ENCODE measurements around the gene KCNK10. TPM values are rescaled to one million over a fixed set of nuclear protein-coding genes. Genes with fewer than 3 reads are reported as not detected.

Gene KCNK10
- total RNA-seq, 1 donor = under 0.01 TPM

- Histone ChIP-seq H3K27ac (ENCODE audit: low read depth, low read length) (no peak overlapping the region), H3K79me2 (ENCODE audit: insufficient read depth, low read length) (no peaks in the 10 kb centered on the region), H3K4me3 (ENCODE audit: insufficient read depth, low read length) (no peak overlapping the region), H3K4me2 (ENCODE audit: insufficient read depth, low read length) (no peak overlapping the region), H3K36me3 (ENCODE audit: insufficient read depth, low read length) (no peaks in the 10 kb centered on the region), H2AFZ (ENCODE audit: low read length) (no peak overlapping the region), H3K27me3 (ENCODE audit: insufficient read depth, low read length) (peaks cover 63% of the 10 kb centered on the region), H3K9me3 (ENCODE audit: low read depth, low read length) (no peaks in the 10 kb centered on the region), H4K20me1 (ENCODE audit: insufficient read depth, low read length) (no peaks in the 10 kb centered on the region), H3K4me1 (ENCODE audit: insufficient read depth, low read length) (no peaks in the 10 kb centered on the region)
- DNase-seq (ENCODE audit: insufficient read length, low spot score, missing footprints) = peak; percentile 76
- no peak for TF ChIP-seq CTCF (IDR thresholded peaks at IDR 0.05; ENCODE audit: extremely low read depth, low read depth, low read length)
Observed at GRCh38 chr14:88322504-88323085, 474 bp downstream of the KCNK10 start.

DNA sequence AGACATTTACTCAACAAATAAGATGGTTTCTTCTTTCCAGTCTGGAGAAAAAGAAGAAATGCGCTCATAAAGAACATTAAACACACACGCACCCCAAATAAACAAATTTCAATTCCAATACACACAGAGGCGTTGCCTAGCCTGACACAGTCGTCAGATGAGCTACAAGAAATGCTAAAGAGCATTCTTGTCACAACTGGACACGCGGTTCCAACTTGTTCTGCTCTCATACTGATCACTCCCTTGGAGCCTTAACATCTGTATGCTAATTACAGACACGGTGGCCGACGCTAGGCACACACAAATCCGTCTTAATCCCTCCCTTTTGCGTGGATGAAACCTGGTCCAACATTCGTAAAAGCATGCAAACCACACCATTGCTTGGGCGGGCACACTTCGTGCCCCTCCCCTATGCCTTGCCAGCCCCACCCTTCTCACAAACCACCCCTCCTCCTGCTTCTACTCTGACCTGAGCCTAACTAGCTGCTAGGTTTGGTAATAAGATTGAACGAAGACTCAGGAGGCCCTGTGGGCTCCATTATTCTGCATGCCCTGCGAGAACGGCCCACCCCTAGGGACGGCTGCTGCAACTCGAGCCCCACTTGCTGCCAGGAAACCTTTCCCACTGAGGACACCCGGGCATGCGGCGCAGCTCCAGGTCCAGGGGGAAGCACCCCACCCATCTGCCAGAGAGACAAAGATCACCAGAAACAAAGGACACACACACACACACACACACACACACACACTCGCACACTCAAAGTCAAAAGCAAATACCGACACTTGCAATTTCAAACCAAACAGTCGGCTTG is 1.2 kb downstream of the KCNK10 start:
- Histone ChIP-seq H3K79me2 (ENCODE audit: insufficient read depth, low read length) (no peaks in the 10 kb centered on the region), H3K9me3 (ENCODE audit: low read depth, low read length) (no peaks in the 10 kb centered on the region), H3K4me2 (ENCODE audit: insufficient read depth, low read length) (no peak overlapping the region), H4K20me1 (ENCODE audit: insufficient read depth, low read length) (no peaks in the 10 kb centered on the region), H3K36me3 (ENCODE audit: insufficient read depth, low read length) (no peaks in the 10 kb centered on the region), H2AFZ (ENCODE audit: low read length) (no peak overlapping the region), H3K27me3 (ENCODE audit: insufficient read depth, low read length) (peaks cover 56% of the 10 kb centered on the region), H3K4me1 (ENCODE audit: insufficient read depth, low read length) (no peaks in the 10 kb centered on the region), H3K27ac (ENCODE audit: low read depth, low read length) (no peak overlapping the region), H3K4me3 (ENCODE audit: insufficient read depth, low read length) (no peak overlapping the region)
- no peak for DNase-seq (ENCODE audit: insufficient read length, low spot score, missing footprints)
- no peak for TF ChIP-seq CTCF (IDR thresholded peaks at IDR 0.05; ENCODE audit: extremely low read depth, low read depth, low read length)

DNA sequence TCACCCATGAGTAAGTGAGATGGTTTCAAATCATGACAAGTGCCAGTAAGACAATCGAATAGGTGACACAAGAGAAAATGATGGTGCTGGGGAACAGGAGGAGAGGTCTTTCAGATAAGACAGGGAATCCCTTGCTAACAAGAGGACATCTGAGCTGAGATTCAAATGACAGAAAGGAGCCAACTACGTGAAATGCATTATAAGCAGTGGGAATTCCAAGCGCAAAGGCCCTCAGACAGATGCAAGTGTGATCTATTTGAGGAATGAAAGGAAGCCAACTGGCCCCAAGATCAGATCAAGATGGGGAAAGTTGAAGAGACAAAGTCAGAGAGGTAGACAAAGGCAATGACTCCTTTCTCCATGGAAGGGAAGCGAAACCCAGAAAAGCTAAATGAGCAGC is 4.7 kb downstream of the KCNK10 start:
- TF ChIP-seq CTCF (IDR thresholded peaks at IDR 0.05; ENCODE audit: extremely low read depth, low read depth, low read length) = no peak
- Histone ChIP-seq H3K4me1 (ENCODE audit: insufficient read depth, low read length) (no peaks in the 10 kb centered on the region), H2AFZ (ENCODE audit: low read length) (no peak overlapping the region), H3K4me2 (ENCODE audit: insufficient read depth, low read length) (no peak overlapping the region), H3K9me3 (ENCODE audit: low read depth, low read length) (no peaks in the 10 kb centered on the region), H3K27me3 (ENCODE audit: insufficient read depth, low read length) (peaks cover 24% of the 10 kb centered on the region), H3K27ac (ENCODE audit: low read depth, low read length) (no peak overlapping the region), H4K20me1 (ENCODE audit: insufficient read depth, low read length) (no peaks in the 10 kb centered on the region), H3K4me3 (ENCODE audit: insufficient read depth, low read length) (no peak overlapping the region), H3K36me3 (ENCODE audit: insufficient read depth, low read length) (no peaks in the 10 kb centered on the region), H3K79me2 (ENCODE audit: insufficient read depth, low read length) (no peaks in the 10 kb centered on the region)
- DNase-seq (ENCODE audit: insufficient read length, low spot score, missing footprints) = no peak

- Histone ChIP-seq H2AFZ (ENCODE audit: low read length) (no peak overlapping the region), H3K4me3 (ENCODE audit: insufficient read depth, low read length) (no peak overlapping the region), H3K9me3 (ENCODE audit: low read depth, low read length) (no peaks in the 10 kb centered on the region), H3K79me2 (ENCODE audit: insufficient read depth, low read length) (no peaks in the 10 kb centered on the region), H3K4me1 (ENCODE audit: insufficient read depth, low read length) (no peaks in the 10 kb centered on the region), H3K36me3 (ENCODE audit: insufficient read depth, low read length) (no peaks in the 10 kb centered on the region), H3K4me2 (ENCODE audit: insufficient read depth, low read length) (no peak overlapping the region), H3K27ac (ENCODE audit: low read depth, low read length) (no peak overlapping the region), H3K27me3 (ENCODE audit: insufficient read depth, low read length) (peaks cover 8% of the 10 kb centered on the region), H4K20me1 (ENCODE audit: insufficient read depth, low read length) (no peaks in the 10 kb centered on the region)
- no peak for TF ChIP-seq CTCF (IDR thresholded peaks at IDR 0.05; ENCODE audit: extremely low read depth, low read depth, low read length)
- no peak for DNase-seq (ENCODE audit: insufficient read length, low spot score, missing footprints)
Observed at GRCh38 chr14:88316521-88316920, 6.5 kb downstream of the KCNK10 start.
